Non-pigmented ciliary epithelial cell (primary cell): ENCODE data around the gene CAMKK1.

Experiments
- DNase-seq: peaks from one replicate; pipeline ENCODE4 v3.0.0-alpha.2; 2010; ENCODE audit warnings: low read depth

CAMKK1 gene

DNA sequence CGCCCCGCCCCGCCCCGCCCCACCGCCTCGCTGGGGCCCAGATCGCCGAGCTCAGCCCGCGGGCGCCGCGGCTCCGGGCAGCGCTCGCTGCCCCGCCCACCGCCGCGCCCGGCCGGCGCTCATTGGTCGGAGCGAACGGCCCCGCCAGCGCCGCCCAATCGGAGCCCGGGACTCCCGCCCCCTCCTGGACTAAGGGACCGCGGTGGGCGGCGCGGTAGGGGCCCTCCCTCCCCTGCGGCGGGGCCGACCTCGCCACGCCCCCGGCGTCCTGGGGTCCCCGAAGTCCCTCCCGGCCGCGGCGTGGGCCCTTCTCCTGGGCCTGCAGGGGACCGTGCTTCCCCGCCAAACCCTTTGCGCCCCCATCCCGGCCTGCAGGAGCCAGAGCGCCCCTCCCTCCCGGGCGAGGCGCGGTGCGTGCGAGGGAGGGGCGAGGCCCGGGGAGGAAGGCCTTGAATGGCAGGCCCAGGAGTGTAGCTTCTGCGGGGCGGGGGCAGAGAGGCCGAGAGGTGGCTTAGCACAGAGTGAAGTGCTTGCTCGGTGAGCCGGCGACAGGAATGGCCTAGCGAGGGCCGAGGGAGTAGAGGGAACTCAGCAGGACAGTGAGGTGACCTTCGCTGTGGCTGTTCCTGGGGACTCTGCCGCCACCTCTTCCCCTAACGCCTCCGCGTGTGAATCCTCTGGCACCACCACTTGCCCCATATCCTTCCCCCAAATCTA lies at the start of gene CAMKK1:
TSS of gene CAMKK1 (minus strand) at position 51 of the 717 bp plus-strand sequence. CDS start 7,366 bp downstream, outside the sequence.
- DNase-seq, result no peak

DNA sequence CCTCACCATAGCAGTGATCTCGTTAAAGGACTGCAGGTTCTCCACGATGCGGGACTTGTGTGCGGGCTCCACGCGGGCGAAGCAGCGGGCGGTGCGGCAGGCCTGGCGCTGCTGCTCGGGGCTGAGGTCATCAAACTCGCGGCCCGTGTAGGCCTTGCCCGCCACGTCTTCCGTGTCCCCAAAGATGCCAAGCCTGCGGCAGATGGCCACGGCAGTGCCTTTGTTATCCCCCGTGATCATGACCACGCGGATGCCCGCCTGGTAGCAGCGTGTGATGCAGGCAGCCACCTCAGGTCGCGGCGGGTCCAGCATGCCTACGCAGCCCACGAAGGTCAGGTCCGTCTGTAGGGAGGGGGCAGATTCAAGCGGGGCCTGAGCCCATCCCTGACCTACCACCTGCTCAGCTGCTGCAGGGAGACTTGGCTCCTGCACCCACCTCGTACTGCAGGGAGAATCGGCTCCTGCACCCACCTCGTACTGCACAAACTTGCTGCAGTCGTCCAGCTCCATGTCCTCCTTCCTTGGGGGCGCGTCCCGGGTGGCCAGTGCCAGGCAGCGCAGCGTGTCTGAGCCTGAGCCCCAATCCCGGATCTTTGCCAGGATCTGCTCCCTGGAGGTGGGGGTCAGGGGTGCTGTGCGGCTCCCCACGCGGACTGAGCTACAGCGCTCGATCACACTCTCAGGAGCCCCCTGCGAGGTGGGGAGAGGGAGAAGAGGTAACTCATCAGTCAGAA lies 48.3 kb upstream of the CAMKK1 start:
- DNase-seq, result no peak

DNA sequence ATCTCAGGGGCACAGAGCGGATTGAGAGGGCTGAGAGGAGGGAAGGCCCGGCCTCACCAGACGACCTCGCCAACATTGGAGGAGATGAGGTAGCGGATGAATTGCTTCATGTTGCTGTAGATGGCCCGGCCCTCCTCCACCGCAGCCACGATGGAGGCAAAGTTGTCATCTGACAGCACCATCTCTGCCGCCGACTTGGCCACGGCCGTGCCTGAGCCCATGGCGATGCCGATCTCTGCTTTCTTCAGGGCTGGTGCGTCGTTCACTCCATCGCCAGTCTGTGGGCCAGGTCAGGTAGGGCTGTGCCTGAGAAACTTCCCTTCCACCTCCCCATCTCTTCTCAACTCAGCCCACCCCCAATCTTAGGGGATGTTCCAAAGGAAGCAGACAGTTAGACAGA lies 44.5 kb upstream of the CAMKK1 start:
- no peak for DNase-seq

DNA sequence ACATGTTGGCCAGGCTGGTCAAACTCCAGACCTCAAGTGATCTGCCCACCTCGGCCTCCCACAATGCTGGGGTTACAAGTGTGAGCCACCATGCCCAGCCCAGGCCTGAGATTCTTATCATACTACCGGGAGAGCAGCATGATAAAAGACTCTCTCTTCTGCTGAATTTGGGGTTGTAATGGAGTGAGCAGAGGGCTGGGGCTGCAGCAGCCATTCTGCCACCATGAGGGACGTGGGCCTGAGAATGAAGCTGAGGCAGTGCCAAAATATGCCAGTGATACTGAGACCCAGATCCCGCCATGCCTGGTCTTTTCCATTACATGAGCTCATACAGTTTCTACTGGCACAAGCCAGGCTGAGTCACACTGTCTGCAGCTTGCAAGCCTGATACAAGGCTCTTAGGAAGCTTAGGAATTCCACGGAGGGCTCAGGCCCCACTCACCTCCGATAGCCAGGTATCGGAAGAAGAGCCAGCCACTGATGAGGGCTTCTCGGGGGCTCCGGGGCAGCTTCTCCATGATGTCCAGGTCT lies 43.0 kb upstream of the CAMKK1 start:
- DNase-seq, result peak; percentile 34

DNA sequence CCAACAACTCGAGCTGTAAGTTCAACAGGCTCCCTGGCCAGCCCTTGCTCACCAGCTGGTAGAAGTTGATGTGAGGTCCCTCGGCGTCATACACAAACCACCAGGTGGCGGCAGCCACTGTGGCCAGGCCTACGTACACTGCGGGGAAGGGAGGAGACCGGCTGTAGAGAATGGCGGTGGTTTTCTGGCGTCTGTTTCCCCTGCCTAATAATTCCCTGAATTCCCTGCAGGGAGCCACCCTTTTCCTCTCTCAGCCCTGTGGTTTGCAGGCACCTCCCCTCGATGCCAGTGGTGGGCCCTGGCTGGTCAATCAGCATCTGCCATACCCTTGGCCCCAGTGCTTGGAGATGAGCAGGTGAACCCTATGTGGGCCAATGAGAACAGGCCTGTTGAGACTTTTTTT lies 42.3 kb upstream of the CAMKK1 start:
- peak; percentile 27 for DNase-seq

DNA sequence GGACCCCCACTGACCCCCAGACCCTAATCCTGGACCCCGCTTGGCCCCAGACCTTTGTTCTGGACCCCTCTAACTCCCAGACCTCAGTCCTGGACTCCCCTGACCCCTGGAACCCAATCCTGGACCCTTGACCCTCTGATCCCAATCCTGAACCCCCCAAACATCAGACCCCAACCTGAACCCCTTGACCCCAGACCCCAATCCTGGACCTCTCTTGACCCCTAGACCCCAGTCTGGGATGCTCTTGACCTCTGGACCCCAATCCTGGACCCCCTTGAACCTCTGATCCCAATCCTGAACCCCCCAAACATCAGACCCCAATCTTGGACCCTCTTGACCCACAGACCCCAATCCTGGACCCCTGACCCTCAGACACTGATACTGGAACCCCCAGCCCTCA lies 36.9 kb upstream of the CAMKK1 start:
- DNase-seq, result no peak

DNA sequence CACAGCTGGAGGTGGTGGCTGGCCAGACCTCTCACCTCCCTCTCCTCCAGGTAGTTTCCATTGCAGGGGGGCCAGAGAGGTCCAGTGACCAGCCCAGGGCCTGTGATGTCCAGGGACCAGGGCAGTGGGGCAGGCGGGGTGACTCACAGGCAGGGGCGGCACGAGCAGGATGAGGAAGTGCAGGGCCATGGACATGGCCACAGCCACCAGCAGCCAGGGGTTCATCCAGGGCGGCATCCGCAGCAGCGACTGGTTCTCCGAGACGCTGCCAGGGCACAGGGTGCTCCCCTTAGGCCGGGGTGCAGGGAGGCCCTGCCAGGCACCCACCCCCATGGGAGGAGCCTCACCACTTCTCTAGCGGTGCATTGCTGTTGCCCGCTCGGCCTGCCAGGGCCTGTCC lies 36.3 kb upstream of the CAMKK1 start:
- DNase-seq, result no peak

DNA sequence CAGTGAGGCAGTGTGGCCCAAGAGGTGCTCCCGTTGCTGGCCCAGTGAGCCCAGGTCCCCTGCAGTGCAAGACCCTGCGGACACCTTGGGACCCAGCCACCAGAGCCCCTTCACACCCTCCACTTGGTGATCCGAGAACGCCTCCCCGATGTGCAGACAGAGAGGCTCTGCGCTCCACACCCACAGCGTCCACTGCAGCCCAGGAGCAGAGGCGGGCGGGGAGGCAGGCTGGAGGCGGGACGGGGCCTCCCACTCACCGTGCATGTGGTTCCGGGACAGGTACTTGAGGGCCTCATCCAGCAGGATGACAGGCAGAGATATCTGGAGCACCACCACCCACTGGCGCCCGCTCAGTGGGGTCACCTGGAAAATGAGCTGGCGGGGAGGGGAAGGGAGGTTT lies 35.6 kb upstream of the CAMKK1 start:
- DNase-seq, result no peak

DNA sequence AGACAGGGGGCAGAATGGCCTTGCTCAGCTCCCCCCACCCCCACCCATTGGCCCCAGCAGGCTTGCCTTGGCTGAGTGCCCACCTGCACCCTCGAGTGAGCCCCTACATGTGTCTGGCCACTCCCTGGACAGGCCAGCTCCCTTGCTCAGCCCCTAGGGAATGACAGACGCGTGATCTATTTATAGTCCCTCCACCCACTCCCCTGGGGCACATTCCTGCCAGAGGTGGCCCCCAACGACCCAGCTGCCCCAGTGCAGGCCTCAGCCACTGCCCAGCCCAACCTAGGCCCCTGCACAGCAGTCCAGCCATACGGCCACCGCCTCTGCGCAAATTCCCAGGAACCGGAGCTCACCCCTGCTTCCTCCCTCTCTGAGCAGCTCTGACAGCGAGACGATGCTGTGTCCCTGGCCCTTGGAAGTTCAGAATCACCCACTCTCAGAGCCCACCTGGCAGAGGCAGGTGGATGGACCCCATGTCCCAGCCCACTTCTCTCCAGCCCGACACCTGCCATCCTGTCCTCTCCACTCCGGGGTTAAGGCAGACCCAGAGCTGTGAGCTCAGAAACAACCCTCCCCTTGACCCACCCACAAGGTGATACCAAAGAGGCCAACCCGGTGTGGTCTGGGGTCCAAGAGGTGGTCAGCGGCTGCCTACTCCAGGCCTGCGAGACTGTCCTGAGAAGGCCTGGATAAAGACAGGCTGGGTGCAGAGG lies 34.9 kb upstream of the CAMKK1 start:
- no peak for DNase-seq

DNA sequence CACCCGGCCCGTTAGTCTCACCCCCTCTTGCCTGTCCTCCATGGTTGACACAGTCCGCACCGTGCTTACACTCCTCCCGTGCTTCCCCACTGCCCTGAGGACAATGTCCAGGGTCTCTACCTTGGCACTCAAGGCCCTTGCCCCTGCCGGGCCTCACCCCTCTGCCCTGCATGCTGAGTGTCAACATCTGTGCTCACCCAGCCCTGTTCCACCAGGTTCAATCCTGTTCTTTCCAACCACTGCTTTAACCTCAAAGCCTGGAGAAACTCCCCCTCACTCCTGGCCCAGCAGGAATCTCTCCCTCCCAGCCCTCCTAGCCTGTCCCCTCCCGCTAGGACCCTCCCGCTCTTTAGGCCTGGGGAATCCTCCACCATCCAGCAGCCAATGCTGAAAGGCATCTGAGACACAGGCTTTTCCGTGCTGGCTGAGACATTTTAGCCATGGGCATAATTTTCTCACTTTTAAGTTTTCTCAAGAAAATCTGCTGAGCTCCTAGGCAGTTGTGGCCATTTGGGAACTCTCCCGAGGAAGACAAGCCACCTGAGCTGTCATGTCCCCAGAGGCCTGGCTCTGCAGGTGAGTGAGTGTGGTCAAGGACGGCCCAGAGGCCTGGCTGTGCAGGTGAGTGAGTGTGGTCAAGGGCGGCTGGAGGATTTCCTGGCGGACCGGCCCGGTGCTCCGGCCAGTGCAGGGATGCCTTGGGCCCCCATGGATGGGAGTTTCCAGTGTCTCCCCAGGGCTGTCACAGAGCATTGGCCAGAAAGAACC lies 34.2 kb upstream of the CAMKK1 start:
- no peak for DNase-seq

DNA sequence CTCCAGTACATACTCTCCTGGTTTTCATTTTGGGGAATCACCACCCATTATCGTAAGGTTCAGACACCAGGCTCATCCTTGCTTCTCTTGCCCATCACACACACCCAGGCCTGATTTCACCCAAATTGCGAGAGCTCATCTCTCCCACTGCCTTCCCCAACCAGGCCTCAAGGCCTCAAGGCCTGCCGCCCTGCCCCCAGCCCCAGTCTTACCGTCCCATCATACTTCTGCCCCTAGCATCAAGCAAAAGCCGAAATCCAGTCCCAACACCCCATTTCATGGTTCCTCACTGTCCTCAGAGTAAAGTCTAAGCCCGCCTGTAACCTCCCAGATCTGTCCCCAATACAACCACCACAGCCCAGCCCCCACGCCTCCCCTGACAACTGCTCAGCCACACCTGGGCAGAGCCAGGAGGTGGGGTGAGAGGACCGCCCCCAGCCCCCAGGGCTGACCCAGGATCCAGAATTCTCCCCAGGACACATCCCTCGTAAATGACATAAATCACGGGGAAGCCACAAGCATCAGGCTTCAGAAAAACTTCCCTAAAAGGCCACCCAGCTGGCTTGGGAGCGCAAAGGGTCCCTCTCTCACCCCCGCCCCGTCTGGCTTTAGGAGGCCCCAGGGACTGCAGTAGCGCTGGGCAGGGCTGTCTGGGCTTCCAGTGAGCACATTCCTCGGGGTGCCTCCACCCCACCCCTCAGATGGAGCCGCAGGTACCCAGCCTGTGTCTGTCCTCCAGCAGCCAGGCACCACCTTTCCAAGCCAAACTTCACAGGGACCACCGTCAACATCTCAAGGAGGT lies 33.0 kb upstream of the CAMKK1 start:
- no peak for DNase-seq

DNA sequence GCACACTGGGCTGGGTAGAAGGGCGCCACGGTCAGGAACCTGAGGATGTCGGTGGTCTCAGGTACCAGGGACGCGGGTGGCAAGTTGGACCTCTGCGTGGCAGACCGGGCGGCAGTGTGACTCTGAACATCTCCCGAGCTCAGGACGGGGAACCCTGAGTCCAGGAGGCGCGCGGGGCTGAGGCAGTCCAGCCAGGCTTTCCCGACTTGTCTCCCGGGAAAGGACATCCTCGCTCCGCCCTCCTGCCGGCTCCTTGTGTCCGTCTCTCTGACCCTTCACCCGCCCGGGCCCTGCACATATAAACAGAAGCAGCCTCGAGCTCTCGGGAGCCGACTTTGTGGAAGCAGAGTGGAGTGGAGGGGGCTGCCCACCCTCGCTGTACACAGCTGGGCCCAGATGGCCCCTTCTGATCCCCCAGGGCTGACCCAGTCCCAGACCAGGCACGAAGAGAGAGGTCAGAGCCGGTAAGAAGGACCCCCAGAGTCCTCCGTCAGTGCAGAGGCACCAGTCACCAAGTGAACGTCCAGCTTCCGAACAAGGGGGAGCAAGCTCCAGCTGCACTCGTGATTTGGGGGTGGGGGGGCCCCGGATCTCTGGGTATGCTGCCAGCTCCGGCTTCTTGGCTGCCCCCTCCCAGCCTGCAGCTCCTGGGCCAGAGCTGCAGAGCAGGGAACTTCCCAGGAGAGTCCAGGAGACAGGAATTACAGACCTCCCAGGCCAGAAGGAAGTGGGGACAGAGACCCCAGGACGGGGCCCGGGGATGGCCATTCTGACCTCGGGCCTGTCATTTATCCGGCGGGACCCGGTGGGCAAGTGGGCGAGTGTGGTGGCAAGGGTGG lies 31.9 kb upstream of the CAMKK1 start:
- no peak for DNase-seq

DNA sequence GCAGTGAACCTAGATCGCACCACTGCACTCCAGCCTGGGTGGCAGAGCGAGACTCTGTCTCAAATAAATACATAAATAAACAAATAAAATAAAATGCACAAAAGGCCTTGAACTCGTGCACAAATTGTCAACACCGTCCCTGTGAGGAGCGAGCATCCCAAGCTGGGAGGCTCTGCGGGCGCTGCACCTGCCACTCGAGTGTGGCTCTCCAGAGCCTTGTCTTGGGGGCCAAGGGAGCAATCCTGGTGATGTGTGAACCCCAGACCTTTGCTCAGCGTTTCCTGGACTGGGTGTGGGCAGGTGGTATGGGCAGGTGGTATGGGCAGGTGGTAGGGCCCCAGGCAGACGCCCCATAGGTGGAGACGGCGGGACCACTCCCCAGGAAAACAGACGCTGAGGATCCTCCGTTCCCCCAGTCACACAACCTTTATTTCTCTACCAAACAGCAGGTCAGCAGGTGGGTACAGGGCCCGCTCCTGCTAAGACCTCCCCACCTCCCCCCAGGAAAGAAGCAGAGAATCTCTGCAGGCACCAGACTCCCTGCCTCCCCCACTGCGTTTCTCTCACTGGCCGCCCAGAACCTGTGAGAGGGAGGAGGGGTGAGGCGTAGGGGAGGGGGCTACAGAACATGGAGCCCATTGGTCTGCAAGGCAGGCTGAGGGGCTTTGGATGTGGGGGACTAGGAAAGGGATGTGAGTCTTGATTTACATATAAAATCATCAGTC lies 30.8 kb upstream of the CAMKK1 start:
- no peak for DNase-seq

DNA sequence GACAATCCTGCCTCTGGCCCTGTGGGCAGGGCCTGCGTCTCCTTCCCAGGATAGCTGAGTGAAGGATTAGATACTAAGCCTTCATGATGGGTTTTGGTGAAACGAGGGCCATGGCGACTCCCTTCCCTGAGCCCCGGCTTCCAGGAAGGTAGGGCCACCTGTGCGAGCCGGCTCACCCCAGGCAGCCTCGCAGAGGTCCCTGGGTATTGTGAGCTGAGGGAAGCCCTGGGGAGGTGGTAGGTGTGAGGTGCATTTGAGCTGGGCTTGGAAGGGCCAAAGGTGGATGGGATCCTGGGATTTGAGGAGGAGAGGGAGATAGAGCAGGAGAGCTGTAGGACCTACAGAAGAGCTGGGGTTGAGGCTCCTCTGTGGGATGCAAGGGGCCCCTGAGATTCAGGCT lies 29.9 kb upstream of the CAMKK1 start:
- no peak for DNase-seq

DNA sequence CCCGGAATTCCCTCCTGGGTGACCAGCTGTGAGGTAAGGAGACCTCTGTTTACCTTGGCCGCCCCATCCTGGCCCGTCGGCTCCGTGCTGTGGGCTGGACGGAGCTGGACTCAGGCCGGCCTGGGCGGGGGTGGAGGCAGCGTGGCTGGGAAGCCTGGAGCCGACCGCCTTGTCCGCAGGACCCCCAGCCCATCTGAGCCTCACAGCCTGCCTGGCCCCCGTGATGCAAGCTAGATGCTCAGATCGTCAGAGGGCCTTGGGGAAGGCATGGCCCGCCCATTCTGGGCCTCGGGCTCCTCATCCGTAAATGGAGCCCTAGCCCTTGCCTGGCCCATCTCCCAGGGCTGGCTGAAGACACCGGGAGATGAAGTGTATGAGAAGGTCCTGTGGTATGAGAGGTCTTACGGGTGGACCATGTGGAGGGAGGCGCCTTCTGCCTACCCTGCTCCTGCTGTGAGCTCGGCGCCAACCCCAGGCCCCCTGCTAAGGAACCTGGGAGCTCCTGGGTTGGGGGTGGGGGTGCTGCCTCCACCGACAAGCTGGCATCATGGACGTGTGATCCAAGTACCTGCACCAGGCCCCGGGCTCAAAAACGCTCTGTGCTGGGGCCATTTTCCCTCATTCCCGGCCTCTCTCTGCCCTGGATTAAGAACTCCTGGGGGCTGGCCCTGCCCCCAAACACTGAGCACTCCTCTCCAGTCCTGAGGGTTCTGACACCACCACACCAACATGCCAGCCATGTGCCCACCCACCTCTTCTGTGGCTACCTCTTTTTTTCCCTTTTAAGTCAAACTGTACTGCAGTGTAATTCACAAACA lies 28.9 kb upstream of the CAMKK1 start:
- no peak for DNase-seq

DNA sequence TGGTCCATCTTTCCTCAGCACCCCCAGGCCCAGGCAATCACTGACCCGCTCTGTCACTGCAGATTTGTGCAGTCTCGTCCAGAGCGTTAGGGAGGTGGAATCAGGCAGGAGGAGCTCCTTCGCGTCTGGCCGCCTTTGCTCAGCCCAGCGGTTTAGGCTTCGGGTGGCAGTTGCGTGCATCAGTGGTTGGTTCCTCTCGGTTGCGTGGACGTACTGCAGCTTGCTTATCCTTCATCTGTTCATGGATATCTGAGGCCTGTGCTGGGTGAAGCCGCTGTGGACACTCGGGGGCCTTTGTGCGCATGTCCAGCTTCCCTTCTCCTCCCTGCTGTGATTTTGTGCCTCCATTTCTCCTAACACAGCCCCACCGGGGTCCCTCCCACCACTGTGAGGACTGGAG lies 28.2 kb upstream of the CAMKK1 start:
- DNase-seq, result no peak

DNA sequence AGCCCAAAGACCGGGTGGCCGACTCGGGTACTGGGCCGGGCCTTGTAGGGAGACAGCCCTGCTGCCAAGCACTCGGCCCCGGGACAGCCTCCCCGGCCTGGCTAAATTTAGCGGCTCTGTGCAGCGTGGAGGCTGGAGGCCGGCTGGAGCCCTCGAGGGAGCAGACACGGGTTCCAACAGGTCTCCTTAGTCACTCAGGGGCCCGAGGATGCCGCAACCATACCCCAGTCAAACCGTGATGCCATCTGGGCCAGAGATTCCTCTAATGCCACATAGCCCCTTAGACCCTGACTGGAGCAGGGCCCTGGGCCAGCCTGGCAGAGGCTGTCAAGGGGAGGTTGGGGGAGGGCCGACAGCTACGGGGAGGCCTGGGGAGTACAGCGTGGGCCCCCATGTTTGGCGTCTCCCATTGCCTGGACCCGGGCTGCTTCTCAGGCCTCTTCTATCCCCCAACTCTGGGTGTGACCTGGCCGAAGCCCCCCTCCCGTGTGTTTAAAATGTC lies 26.3 kb upstream of the CAMKK1 start:
- DNase-seq, result no peak

DNA sequence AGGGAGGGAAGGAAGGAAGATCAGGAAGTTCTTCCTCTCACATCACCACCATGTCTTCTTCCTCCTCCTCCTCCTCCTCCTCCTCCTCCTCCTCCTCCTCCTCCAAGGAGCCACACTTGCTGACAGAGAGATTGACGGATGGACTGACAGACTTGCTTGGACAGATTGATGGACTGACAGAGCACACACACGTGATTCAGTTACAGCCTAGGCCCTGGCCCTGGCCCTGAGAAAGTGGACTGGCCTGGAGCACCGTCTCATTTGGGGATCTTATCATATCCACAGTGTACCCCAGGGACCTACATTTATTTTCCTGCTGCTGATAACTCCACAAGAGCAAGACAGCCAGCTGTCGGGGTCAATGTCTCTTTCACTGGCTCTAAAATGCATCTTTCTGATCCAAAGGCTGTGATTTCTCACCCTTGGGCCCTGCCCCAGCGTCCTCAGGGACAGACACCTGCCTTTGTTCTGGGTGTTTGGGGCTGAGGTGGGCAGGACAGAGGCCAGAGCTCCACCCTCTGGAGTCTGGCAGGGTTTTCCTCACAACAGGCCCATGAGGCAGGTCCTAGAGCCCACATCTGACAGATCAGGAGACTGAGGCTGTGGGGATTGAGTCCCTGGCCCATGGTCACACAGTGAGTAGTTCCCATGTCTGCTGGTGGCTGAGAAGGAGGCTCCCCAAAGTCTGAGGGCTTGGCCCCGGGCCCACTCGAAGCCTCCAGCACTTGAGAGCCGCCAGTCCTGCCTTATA lies 25.7 kb upstream of the CAMKK1 start:
- DNase-seq, result no peak
